HG02678 (cell line): ENCODE data around the gene MAN1A1.
A peak's percentile ranks its signal among the peaks of the same experiment; 100 is the strongest.

ENCODE experiments used
- ATAC-seq: cut with Tn5 transposase; IDR thresholded peaks from one replicate; pipeline ENCODE4 v1.9.1; 2021; ENCODE audit warnings: mild to moderate bottlenecking, moderate library complexity; ENCODE audit not compliant: unreplicated experiment

Gene MAN1A1

DNA sequence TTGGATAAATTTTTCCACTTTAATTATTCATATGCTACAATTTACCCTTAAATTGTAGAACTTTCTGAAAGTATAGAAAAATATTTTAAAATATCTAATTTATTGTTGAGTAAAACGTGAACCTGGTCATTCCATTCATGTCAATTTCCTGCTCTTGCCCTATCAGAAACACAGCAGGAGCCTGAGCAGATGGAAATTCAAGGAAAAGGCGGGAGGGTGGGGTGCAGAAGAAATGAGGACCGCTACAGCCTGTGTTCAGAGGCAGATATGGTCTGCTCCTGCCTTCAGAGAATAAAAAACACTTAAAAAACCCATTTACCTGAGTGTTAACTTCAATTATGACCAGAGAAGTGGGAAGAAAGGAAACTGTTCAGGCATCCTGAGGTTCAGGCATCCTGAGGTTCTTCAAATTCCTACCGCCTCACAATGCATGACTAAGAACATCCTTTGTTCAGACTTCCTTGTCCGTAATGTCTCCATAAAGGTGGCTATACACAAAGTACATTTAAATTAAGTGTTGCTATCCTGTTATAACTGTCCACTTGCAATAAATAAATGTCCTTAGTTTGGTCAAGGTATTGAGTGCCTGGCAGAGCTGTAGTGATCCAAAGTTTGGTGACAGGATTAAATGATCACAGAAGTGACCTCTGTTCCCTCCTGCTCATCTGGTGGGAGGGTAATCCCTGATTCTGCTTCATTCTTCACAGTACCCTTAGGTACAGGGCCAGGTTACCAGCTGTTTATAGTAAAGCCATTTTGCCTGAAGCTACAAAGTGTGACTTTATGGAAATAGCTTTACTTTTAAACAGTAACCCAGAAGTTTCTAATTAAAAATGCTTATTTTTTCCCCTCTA lies 109.1 kb downstream of the MAN1A1 start:
- peak; percentile 59 for ATAC-seq

DNA sequence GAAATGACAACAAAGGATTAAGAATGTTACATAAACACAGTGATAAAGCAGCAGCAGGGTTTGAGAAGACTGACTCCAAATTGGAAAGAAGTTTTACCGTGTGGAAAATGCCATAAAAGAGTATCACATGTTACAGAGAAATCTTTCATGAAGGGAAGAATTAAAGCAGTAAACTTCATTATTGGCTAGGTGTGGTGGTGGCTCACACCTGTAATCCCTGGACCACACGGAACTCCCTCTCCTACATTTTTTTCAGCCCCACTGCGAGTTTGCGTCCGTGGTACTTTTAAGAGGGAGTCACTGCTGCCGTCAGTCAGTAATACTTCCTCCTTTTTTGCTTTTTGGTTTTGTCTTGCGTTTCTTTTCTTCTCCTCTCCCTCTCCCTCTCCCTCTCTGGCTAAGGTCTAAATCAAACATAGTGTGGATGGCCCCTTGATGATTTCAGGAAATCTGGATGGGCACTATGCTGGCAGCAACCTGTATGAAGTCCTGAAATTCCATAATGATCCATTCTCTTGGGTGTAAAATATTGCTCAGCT lies 112.3 kb downstream of the MAN1A1 start:
- no peak for ATAC-seq

DNA sequence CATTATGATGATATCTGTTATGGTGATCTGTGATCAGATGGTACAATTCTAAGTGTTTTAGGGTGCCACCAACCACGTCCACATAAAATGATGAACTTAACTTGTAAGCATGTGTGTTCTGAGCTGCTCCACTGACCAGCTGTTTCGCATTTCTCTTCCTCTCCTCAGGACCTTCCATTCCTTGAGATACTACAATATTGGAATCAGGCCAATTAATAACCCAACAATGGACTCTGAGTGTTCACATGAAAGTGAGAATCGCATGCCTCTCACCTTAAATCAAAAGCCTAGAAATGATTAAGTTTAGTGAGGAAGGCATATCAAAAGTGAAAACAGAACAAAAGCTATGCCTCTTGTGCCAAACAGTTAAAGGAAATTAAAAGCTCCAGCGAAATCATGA lies 114.6 kb downstream of the MAN1A1 start:
- no peak for ATAC-seq

DNA sequence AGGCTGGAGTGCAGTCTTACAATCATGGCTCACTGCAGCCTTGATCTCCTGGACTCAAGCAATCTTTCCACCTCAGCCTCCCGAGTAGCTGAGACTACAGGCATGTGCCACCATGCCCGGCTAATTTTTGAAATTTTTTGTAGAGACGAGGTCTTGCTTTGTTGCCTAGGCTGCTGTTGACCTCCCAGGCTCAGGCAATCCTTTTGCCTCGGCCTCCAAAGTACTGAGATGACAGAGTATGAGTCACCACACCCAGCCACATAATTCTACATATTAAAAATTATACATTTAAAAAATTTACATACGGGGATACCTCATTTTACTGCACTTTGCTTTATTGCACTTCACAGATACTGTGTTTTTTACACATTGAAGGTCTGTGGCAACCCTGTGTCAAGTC lies 115.1 kb downstream of the MAN1A1 start:
- no peak for ATAC-seq

DNA sequence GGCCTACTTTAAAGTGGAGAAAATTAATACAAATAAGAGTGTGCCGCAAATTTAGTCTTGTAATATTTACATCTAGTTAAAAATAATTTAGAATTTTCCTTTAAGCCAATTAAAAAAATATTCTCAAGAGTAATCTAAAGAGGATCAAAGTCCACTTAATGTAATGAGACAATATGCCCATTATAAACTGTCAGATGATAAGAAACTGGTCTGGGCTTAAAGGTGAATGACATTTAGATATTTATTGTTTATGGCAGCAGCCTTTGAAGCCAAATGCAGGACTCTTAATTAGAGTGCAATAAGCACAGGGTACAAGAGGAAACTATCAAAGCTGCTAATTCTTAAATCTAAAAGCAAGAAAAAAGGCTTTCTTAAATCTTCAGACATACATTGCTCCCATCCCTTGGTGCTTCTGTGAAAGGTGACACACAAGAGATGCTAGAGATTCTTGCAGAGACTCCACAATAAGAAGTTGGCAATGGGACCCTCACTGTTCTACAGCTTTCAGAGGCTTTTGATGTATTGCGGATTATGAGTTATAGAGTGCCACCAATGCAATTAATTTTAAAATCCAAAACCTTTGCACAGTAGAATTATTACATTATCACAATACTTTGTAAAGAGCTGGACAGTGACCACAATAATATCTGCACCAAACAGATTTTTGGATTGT lies 116.1 kb downstream of the MAN1A1 start:
- no peak for ATAC-seq

DNA sequence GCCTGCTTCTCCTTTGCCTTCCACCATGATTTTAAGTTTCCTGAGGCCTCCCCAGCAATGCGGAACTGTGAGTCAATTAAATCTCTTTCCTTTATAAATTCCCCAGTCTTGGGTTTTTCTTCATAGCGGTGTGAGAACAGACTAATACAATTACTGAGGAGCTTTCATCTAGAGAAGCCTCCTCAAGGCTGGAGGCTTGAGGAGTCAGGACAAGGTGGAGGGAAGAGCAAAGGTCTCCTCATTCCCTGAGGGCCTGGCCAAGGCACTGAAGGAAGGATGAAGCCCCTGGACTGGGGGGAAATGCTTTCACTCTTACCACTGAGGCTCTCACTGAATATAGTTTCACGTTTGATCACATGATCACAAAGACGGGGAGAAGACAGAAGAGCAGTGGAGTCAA lies 118.2 kb downstream of the MAN1A1 start:
- no peak for ATAC-seq

DNA sequence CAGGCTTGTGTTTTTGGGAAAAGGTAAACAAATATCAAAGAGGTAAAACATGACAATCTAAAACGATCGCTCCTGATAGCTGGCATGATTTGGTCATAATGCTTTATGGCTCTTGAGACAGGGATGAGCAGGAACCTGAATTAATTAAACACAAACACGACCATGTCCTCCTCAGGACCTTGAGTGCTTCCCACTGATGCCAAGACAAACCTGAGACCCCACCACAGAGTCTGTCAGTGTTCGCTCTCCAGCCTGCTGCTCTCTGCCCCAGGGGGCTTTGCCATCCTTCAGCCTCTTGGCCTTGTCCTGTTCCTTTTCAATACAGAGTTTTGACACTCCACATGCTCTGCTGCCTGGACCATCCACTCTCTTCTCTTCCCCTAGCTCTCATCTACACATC lies 119.4 kb downstream of the MAN1A1 start:
- ATAC-seq = no peak

DNA sequence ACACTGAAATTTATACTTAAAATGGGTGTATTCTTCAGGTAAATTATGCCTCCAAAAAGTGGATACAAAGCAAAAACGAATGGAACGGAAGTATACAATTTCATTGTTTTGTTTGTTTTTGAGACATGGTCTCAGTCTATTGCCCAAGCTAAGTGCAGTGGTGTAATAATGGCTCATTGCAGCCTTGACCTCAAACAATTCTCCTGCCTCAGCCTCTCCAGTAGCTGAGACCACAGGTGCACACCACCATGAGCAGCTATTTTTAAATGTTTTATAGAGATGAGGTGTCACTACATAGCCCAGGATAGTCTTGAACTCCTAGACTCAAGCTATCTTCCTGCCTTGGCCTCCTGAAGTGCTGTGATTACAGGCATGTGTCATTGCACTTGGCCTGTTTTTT lies 122.2 kb downstream of the MAN1A1 start:
- ATAC-seq = no peak

DNA sequence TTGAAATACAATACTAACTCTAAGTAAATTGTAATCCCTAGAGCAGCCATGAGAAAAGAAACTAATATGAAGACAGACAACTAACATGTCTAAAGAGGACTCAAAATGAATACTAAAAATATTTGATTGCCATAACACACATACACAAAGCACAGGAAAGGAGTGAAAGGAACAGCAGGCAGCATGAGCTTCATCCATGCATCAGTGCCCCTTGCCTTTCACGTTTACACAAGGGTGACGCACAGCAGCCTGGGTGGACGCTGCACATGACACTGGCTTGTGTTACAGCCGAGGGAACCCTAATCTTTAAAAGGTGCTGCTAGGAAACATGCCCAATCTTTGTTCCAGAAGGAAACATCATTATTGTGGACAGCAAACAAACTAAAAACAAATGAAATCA lies 123.5 kb downstream of the MAN1A1 start:
- no peak for ATAC-seq

DNA sequence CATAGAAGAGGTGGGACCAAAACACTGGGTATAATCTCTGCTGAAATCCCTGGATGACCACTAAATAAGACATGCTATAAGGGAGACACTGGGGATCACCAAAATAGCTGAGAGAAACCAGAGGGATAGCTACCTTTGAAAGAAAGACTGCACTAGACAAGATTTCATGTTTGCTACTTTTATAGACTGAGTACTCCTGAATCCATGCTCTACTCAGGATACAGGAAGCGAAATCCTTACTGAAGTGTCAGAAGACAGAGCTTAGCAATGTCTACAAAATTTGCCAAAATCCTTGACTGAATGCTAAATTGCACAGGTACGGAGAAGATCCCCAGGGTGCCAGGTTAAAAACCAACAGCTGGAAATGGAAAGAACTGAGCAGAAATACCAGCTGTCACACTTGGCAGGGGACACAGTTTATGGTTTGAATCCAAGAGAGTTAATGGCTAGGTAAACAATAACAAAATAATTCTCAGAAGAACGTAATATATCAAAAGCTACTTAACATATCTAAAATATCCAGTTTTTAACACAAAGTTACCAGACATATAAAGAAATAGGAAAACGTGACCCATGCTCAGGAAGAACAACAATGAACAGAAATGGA lies 125.4 kb downstream of the MAN1A1 start:
- no peak for ATAC-seq

DNA sequence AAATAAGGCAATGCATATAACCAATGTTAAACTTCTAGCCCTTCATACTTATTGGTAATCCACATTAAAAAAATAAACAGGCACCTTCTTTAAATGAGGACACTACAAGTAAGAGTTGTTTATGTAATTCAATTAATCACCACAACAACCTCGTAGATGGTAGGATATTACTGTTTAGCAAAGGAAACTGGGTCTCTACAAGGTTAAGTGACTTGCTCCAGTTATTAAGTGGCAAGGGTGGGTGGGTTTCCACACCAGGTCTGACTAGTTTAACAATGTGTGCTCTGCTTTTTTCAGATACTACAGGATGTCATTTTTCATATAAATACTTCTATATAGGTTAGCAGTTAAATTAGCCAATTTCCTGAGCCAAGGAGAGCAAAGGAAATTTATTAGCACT lies 129.1 kb downstream of the MAN1A1 start:
- no peak for ATAC-seq

DNA sequence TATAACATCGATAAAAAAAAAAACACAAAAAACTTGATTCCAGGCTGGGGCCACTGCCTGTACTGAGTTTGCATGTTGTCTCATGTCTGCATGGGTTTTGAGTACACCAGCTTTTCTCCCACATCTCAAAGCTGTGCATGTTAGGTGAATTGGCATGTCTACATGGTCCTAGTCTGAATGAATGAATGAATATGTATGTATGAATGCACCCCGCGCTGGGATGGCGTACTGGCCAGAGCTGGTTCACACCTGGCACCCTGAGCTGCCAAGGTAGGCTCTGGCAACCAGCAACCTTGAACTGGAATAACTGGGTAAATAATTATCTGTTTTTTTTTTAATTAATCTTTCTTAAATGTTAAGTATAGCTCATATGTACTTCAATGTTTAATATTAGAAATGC lies 131.0 kb downstream of the MAN1A1 start:
- no peak for ATAC-seq

DNA sequence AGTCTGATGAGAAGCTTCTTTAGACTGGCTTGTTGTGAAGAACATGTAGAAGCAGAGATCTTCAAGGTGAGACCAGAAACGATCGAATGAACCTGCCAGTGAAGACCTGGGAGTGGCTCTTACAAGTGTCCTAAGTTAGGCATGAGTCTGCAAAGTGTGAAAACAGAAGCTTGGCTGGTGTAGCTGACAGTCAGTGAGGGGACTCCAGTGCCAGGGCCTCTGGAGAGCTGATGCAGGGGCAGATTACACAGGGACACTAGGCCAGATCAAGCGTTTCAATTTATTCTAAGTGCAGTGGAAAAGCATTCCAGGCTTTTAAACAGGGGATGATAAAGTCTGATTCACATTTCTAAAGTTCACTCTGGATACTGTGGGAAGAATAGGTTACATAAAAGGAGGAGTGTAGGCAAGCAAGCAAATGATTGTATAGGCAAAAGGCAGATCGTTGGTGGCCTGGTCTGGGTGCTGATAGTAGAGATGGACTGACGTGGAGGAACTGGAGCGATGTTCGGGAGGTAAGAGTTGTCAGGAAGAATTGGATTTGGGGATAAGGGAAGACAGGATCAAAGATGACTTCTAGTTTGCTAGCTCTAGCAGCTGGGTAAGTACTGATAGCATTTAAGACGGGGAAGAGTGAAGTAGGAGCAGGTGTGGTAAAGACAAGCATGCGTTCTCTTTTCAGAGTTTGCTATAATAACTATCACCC lies 133.5 kb downstream of the MAN1A1 start:
- no peak for ATAC-seq

DNA sequence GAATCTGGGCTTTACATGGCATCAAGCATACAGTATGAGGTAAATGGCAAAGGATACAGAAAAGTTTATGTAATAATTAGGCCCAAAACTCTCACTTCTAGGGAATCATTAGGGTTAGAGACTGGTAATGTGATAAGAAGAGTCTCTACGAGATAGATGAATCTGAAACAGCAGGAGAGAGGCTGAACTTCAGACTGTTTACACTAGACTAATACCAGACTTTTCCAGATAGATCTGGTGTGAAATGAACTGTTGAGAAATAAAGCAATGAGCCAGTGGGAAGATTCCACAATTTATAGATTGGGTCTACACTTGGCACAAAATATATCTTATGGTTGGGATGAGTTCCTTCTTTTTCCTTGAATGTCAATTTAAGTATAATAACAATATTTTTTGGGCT lies 134.3 kb downstream of the MAN1A1 start:
- ATAC-seq = no peak

DNA sequence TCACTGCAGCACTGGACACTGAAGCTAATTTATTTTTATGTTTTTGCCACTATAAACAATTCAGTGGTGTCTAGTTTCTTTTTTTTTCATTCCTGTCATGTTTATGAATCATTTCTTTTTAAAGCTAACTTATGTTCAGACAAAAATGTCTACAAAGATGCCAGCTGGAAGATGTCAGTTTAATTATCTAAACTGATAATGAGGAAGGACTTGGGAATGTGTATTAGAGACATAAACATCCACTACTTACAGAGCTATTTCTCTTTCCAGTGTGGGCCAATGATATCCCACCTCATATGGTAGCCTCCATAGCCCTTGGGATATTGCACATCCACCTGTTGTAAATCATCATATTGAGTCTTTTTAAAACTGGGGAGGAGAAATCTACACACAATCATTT lies 139.0 kb downstream of the MAN1A1 start:
- no peak for ATAC-seq

DNA sequence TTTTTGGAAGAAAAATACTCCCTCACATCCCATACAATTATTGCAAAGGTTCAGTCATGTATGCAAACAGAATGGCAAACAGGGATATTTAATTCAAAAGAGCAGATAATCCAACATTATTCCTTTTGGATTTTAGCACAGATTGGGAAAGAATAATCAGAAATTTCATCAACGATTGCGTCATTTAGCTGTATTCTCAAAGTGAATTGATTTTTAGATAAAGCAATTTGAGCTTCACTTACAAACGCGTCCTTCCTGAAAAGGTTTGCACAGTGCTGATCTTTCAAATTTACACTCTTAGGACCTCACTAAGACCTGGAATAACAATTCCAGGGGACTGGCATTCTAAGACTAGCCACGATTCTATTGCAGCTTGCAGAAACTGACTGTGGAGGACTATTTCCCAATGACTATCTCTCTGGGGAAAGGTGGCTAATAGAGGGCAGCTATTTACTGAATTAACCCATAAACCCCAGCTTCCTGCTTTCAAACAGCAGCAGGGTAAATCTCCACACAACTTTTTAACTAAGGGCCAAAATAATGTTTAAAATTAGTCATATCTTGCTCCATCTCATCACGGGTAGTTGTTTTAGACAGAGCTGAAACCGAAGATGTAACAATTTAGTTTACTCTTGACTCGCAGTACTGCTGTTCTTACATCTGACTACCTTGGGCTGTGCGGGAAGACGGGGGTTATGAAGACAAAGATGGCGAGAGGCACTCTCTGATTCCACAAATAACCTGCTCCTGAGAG lies 139.9 kb downstream of the MAN1A1 start:
- no peak for ATAC-seq

DNA sequence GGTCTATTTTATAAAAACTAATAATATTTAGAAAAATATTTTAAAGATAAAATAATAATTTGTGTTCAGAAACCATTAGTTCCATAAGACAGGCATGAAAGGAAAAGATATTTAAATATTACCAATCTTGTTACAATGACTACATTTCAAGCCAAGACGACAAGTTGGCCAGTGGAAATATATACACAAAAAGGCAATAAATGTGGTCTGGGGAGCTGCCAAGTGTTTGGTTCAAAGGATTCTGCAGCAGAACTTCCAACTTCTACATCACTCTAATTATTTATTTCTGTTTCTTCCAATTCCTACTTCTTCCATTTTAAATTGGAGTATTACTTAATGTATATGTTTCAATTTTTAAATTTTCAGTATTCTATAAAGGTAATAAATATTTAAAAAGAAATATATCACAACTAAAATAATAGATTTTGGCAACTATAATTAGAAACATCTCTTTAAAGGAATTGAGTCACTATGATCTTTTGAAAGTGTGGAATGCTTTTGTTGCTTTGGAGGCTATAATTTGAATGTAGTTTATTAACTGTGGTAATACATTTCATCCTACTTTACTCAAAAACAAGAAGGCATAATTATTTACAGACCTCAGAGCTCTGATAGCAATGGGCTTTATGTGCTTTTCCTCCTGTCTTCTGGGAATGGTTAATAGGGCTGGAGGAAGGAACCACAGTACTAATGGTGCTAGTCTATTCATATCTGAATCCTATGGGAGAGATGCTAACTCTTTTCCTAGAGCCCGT lies 141.4 kb downstream of the MAN1A1 start:
- no peak for ATAC-seq

DNA sequence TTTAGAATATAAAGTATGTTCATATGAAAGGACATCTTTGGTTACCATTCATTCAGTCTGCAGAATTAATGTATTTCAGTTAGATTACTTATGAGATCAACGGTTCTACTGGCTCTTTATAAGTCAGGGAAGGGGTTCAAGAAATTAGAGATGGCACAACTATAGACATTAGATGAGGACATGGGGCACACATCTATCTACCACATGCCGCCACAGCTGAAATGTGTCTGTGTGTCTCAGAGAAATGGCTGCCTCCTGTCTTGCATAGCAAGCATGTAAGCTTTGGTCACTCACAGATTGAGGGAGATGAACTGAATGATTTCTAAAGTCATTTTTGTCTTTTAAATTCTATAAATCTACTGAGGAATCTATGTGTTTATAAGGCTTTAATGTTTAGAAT lies 142.2 kb downstream of the MAN1A1 start:
- no peak for ATAC-seq

DNA sequence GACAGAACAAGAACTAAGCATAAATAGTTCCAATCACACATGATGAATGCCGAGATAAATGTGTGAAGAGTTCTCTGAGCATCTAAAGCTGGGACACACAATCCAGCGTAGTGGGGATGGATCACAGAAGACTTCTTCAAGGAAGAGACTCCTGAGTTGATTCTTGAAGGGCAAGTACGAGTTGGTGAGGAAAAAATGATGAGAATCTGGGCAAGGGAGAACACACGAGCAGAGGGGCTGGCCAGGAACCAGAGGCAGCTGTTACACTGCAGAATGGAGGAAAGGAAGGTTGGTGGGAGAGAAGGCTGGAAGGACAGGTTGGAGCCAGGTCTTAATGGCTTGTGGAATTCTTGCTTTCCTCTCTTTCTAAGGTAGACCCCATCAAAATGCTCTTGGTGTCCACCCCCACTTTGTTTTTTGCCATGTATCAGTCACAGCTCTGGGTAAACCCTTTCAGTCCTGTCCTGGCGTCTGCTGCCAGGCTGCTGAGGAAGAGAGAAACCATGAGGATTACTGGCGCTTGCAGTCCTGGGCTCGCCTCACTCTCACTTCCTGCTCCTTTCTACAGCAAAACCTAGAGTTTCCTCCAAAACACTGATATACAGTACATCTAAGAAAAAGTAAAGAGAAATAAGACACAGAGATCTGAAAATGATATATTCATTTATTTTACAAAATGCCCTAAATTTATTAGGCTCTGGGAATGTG lies 143.5 kb downstream of the MAN1A1 start:
- ATAC-seq = peak; percentile 82
